NB4 (cell line): ENCODE results near the gene PCGF3.

Experiments
- CTCF ChIP-seq: IDR thresholded peaks from one replicate; pipeline ENCODE4 v1.5.1; 2012; ENCODE audit warnings: low read depth, low read length
- MYC ChIP-seq: IDR thresholded peaks from 2 replicates; pipeline ENCODE4 v1.6.1; 2011; ENCODE audit warnings: low read depth, low read length

GRCh38 chr4:771464-771863, 65.8 kb downstream of the PCGF3 start:
- TF ChIP-seq CTCF, result no peak
- TF ChIP-seq MYC, result no peak
